Esophagus squamous epithelium (tissue), 4 donors: Measurements from ENCODE around the gene F12.

Source experiments
- CTCF ChIP-seq, 6 experiments: fragments of 450-650 bp in 4 of 6; fragments of 200-600 bp in 2 of 6; sonication (generic) in 2 of 6; IDR thresholded peaks; one replicate each; pipeline ENCODE4 v1.5.1; 2016 to 2019; ENCODE audit warnings: antibody characterized with exemption in 6 of 6, mild to moderate bottlenecking in 4 of 6, moderate library complexity in 4 of 6
- POLR2A ChIP-seq, 4 donors: fragments of 450-650 bp; IDR thresholded peaks; one replicate each; pipeline ENCODE4 v1.6.1; 2017; ENCODE audit warnings: antibody characterized with exemption in 4 of 4, mild to moderate bottlenecking in 4 of 4, moderate library complexity in 3 of 4

- TF ChIP-seq CTCF (IDR thresholded peaks at IDR 0.05) (no peak), POLR2A (IDR thresholded peaks at IDR 0.05) (no peak)
These were observed 30.2 kb upstream of the F12 start for GRCh38 chr5:177439518-177440053.
